ENCODE measurements around the gene HES5. TPM values are rescaled to one million over a fixed set of nuclear protein-coding genes. Genes with fewer than 3 reads are reported as not detected.

HES5 gene
- total RNA-seq, 1 experiment from 2014 or later: 0.84 TPM

DNA sequence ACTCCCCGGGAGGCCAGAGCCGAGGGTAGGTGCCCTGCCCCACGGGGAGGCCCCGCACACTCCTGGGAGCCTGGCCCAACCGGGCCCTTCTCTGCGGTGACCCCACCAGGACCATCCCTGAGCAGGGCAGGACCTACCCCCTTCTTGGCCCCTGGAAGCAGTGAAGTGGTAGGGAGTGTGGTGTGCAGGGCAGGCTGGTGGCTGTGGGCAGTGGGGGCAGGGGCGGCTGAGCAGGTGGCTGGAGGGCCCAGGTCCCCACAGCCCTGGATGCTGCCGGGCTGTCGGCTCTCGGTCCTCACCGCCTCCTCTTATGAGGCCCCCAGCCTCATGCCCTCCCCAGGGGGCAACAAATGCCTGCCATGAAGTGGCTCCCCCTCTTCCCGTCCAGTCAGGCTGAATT, 34.5 kb downstream of the HES5 start:
- H3F3A ChIP-seq (ENCODE audit: low read length, unreplicated experiment): no peaks in the 10 kb centered on the region
- CTCF ChIA-PET: no interaction called here
- POLR2A ChIA-PET (ENCODE audit: unreplicated experiment): no interaction called here

DNA sequence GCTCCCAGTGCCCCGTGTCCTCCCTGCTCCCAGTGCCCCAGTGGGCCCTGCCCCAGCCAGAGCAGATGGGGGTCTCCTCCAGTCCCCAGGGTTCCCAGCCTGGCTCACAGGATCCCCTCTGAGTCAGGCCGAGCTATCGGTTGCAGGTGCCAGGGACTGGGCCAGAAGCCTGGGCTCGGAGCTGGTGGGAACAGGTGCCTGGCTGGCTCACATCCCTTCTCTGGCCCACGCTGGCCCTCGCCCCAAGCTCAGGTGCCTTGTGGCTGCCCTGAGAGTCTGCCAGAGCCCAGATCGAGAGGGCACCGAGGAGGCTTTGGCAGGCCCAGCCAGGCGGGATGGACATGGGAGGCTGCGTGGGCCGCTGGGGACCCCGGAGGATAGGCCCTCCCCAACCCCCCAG, 35.0 kb downstream of the HES5 start:
- intact Hi-C loops (cut with micrococcal nuclease): no loop called here
- H3K9ac ChIP-seq (ENCODE audit: low read length): peak overlapping the region; percentile 37
- CTCF ChIA-PET: no interaction called here
- TF ChIP-seq EZH2phosphoT487 (IDR thresholded peaks at IDR 0.05; ENCODE audit: borderline replicate concordance, low read length) (no peak), EZH2 (IDR thresholded peaks at IDR 0.05; ENCODE audit: low read length, unreplicated experiment) (no peak)
- TF ChIP-seq, protein P1, sequence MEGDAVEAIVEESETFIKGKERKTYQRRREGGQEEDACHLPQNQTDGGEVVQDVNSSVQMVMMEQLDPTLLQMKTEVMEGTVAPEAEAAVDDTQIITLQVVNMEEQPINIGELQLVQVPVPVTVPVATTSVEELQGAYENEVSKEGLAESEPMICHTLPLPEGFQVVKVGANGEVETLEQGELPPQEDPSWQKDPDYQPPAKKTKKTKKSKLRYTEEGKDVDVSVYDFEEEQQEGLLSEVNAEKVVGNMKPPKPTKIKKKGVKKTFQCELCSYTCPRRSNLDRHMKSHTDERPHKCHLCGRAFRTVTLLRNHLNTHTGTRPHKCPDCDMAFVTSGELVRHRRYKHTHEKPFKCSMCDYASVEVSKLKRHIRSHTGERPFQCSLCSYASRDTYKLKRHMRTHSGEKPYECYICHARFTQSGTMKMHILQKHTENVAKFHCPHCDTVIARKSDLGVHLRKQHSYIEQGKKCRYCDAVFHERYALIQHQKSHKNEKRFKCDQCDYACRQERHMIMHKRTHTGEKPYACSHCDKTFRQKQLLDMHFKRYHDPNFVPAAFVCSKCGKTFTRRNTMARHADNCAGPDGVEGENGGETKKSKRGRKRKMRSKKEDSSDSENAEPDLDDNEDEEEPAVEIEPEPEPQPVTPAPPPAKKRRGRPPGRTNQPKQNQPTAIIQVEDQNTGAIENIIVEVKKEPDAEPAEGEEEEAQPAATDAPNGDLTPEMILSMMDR (conservative IDR thresholded peaks at IDR 0.05; ENCODE audit: low read depth, low read length): no peak
- no peak for DNase-seq
- peak overlapping the region; percentile 66 for H3K27ac ChIP-seq (ENCODE audit: low read length)
- POLR2A ChIA-PET (ENCODE audit: unreplicated experiment): interaction anchor here (0.5 kb wide), 1 partner anchor 32 kb away, joined by 7 read pairs; no protein-coding TSS in a partner anchor
- no peaks in the 10 kb centered on the region for H3K79me2 ChIP-seq (ENCODE audit: low read length)
- no peak overlapping the region for H3K4me3 ChIP-seq (ENCODE audit: low read length)
- H2AFZ ChIP-seq (ENCODE audit: low read length): no peak overlapping the region
- no TSS peak for BruUV-seq (replicated peaks)
- no peaks in the 10 kb centered on the region for H3F3A ChIP-seq (ENCODE audit: low read length, unreplicated experiment)
- no peaks in the 10 kb centered on the region for H3K9me2 ChIP-seq (replicated peaks; ENCODE audit: low read length)
- no peaks in the 10 kb centered on the region for H3K36me3 ChIP-seq (ENCODE audit: low read depth, low read length)
- no peaks in the 10 kb centered on the region for H3K9me3 ChIP-seq (ENCODE audit: low read length)
- H3K4me2 ChIP-seq (ENCODE audit: low read length): 0 out of 2 replicates have a peak overlapping the region, but pooled peaks have one; percentile 72
- peaks cover 25% of the 10 kb centered on the region for H3K4me1 ChIP-seq (ENCODE audit: insufficient read depth, low read length)
- no peaks in the 10 kb centered on the region for H3K27me3 ChIP-seq (ENCODE audit: low read length)
- no peaks in the 10 kb centered on the region for H4K20me1 ChIP-seq (ENCODE audit: low read length)
- ATAC-seq: no peak

More for the DNA sequence above, 34.5 kb downstream of the HES5 start:
- DNase-seq (no peak), ATAC-seq (no peak)
- Histone ChIP-seq H3K4me2 (ENCODE audit: low read length) (no peak overlapping the region), H3K4me3 (ENCODE audit: low read length) (no peak overlapping the region), H3K9me3 (ENCODE audit: low read length) (no peaks in the 10 kb centered on the region), H3K79me2 (ENCODE audit: low read length) (no peaks in the 10 kb centered on the region), H4K20me1 (ENCODE audit: low read length) (no peaks in the 10 kb centered on the region), H3K27me3 (ENCODE audit: low read length) (no peaks in the 10 kb centered on the region), H3K36me3 (ENCODE audit: low read depth, low read length) (no peaks in the 10 kb centered on the region), H3K9ac (ENCODE audit: low read length) (no peak overlapping the region), H3K4me1 (ENCODE audit: insufficient read depth, low read length) (peaks cover 30% of the 10 kb centered on the region), H3K9me2 (replicated peaks; ENCODE audit: low read length) (no peaks in the 10 kb centered on the region), H3K27ac (ENCODE audit: low read length) (no peak overlapping the region), H2AFZ (ENCODE audit: low read length) (no peak overlapping the region)
- TF ChIP-seq, protein P1 (conservative IDR thresholded peaks at IDR 0.05; ENCODE audit: low read depth, low read length): no peak
- TF ChIP-seq EZH2 (IDR thresholded peaks at IDR 0.05; ENCODE audit: low read length, unreplicated experiment) (no peak), EZH2phosphoT487 (IDR thresholded peaks at IDR 0.05; ENCODE audit: borderline replicate concordance, low read length) (no peak)
- intact Hi-C loops (cut with micrococcal nuclease): no loop called here
- no TSS peak for BruUV-seq (replicated peaks)

DNA sequence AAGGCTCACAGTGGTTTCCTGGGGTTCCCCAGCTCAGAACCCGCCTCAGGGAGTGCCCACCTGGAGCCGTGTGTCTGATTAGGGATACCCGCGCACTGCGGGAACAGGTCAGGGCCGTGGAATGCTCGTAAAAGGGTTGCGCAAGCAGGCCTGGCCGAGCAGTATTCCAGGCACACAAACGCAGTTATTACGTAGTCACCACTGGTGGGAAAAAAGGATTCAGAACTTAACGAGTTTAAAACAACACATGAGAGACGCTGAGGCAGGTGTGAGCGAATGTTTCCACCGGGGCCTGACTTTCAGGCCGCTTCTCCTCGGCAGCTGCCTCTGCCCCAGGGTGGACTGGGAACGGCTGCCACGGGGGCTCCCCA, 35.8 kb downstream of the HES5 start:
- POLR2A ChIA-PET (ENCODE audit: unreplicated experiment): interaction anchor here (0.5 kb wide), 1 partner anchor 32 kb away, joined by 7 read pairs; no protein-coding TSS in a partner anchor
- ATAC-seq: peak; percentile 83

More for the DNA sequence above, 35.8 kb downstream of the HES5 start:
- Histone ChIP-seq H3F3A (ENCODE audit: low read length, unreplicated experiment) (no peaks in the 10 kb centered on the region), H3K4me2 (ENCODE audit: low read length) (peak overlapping the region; percentile 72), H3K36me3 (ENCODE audit: low read depth, low read length) (no peaks in the 10 kb centered on the region), H3K27me3 (ENCODE audit: low read length) (no peaks in the 10 kb centered on the region), H3K9ac (ENCODE audit: low read length) (peak overlapping the region; percentile 37), H2AFZ (ENCODE audit: low read length) (no peak overlapping the region), H3K4me1 (ENCODE audit: insufficient read depth, low read length) (peaks cover 22% of the 10 kb centered on the region), H4K20me1 (ENCODE audit: low read length) (no peaks in the 10 kb centered on the region), H3K79me2 (ENCODE audit: low read length) (no peaks in the 10 kb centered on the region), H3K9me3 (ENCODE audit: low read length) (no peaks in the 10 kb centered on the region), H3K4me3 (ENCODE audit: low read length) (peak overlapping the region; percentile 8; the same call in 1 of the 2 replicates), H3K27ac (ENCODE audit: low read length) (peak overlapping the region; percentile 66), H3K9me2 (replicated peaks; ENCODE audit: low read length) (no peaks in the 10 kb centered on the region)
- intact Hi-C loops (cut with micrococcal nuclease): loop anchor here (1.0 kb wide), 3 partner anchors 42 to 79 kb away; no protein-coding TSS in a partner anchor
- CTCF ChIA-PET: interaction anchor here (0.5 to 1.0 kb wide), 3 partner anchors 53 to 997 kb away, joined by 3 read pairs; no protein-coding TSS in a partner anchor
- TF ChIP-seq EZH2phosphoT487 (IDR thresholded peaks at IDR 0.05; ENCODE audit: borderline replicate concordance, low read length) (peak; percentile 66; the same call in 1 of the 2 replicates), EZH2 (IDR thresholded peaks at IDR 0.05; ENCODE audit: low read length, unreplicated experiment) (no peak)
- TF ChIP-seq, protein P1 (conservative IDR thresholded peaks at IDR 0.05; ENCODE audit: low read depth, low read length): no peak
- BruUV-seq (replicated peaks): no TSS peak
- DNase-seq: peak; percentile 99
